Measurements from ENCODE around the gene DNAAF5. TPM values are rescaled to one million over a fixed set of nuclear protein-coding genes. Genes with fewer than 3 reads are reported as not detected.
A peak's percentile ranks its signal among the peaks of the same experiment; 100 is the strongest.

Gene DNAAF5
- total RNA-seq, result 15.8 TPM
- long read RNA-seq, transcript DNAAF5-201 (13 exons, 3,410 nt), result major isoform, 43 of 68 reads
- long read RNA-seq, partial matches to known transcripts, result 5 of 68 reads
- long read RNA-seq, other reads (novel, unspliced or antisense), result 18 of 68 reads

DNA sequence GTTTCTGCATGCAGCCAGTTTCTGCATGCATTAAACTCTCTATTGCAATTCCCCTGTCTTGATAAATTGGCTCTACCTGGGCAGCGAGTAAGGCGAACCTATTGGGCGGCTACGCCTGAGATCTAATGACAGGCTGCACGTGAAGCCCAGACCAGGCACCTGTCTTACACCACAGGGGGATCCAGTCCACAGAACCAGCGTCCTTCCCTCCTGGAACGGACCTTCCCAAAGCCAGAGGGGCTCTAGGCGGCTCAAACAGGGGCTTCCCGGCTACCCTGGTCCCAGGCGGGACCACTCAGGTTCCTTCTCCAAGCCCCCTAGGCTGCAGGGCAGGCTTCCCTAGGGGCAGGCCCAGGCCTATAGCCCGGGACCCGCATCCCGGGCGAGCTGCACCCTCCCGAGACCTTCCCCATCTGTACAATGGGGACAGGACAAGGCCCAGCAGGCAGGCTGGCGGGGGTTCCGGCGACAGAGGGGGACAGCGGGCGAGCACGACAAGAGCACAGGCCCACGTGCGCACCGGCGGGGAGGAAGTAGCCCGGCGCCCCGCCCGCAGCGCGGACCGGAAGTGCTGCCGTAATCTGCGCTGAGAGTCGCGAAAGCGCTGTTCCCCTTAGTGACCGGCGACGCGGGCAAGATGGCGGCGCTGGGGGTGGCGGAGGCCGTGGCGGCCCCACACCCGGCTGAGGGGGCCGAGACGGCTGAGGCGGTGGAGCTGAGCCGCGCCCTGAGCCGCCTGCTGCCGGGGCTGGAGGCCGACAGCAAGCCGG, at the start of gene DNAAF5:
Gene DNAAF5, plus strand, starts transcription at position 616 of the 770 bp plus-strand sequence. Its CDS starts 22 bp downstream, at position 638.
- TF ChIP-seq, protein P1, sequence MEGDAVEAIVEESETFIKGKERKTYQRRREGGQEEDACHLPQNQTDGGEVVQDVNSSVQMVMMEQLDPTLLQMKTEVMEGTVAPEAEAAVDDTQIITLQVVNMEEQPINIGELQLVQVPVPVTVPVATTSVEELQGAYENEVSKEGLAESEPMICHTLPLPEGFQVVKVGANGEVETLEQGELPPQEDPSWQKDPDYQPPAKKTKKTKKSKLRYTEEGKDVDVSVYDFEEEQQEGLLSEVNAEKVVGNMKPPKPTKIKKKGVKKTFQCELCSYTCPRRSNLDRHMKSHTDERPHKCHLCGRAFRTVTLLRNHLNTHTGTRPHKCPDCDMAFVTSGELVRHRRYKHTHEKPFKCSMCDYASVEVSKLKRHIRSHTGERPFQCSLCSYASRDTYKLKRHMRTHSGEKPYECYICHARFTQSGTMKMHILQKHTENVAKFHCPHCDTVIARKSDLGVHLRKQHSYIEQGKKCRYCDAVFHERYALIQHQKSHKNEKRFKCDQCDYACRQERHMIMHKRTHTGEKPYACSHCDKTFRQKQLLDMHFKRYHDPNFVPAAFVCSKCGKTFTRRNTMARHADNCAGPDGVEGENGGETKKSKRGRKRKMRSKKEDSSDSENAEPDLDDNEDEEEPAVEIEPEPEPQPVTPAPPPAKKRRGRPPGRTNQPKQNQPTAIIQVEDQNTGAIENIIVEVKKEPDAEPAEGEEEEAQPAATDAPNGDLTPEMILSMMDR (IDR thresholded peaks at IDR 0.05), result no peak
- peak within 1 kb of the TSS; percentile 68 for H3K4me3 ChIP-seq
- peak; percentile 96 for ATAC-seq
- DNase-seq, result peak; percentile 94
- H3K27me3 ChIP-seq, result no peaks in the 10 kb centered on the region
- H3K36me3 ChIP-seq, result peaks cover 11% of the 10 kb centered on the region
- peaks cover 12% of the 10 kb centered on the region for H3K4me1 ChIP-seq
- intact Hi-C loops (cut with DNase I), result no loop called here
- no peaks in the 10 kb centered on the region for H3K9me3 ChIP-seq
- peak within 1 kb of the TSS; percentile 85 for H3K27ac ChIP-seq

- intact Hi-C loops (cut with DNase I), result no loop called here
- no peak for ATAC-seq
- Histone ChIP-seq H3K4me3 (no peak overlapping the region), H3K4me1 (no peaks in the 10 kb centered on the region), H3K36me3 (no peaks in the 10 kb centered on the region), H3K27ac (no peak overlapping the region), H3K9me3 (no peaks in the 10 kb centered on the region), H3K27me3 (no peaks in the 10 kb centered on the region)
- peak; percentile 47 for DNase-seq
- TF ChIP-seq, protein P1 (IDR thresholded peaks at IDR 0.05), result no peak
Observed at GRCh38 chr7:676972-677385, 49.5 kb upstream of the DNAAF5 start.

DNA sequence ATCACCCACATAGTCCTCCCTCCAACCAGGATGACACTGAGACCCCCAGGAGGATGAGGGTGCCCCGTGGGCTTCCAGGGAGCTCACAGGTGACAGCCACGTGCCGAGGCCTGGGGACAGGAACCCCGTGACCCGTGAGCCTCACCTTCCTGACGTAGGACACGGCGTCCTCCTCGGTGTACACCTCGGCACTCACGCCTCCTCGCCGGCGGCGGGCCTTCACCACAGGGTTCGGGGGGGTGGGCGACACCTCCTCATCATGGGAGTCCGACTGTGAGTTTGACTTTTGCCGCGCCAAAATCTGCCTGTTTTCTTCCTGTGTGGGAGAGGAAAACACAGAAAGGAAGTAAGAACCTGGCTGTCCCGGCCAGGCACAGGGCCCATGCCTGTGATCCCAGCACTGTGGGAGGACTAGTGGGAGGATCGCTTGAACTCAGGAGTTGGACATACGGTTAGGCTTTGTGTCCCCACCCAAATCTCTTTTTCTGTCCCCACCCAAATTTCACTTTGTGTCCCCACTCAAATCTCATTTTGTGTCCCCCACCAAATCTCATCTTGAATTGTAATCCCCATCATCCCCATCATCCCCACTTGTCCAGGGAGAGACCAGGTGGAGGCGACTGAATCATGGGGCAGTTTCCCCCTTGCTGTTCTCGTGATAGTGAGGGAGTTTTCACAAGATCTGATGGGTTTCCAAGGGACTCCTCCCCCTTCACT, 45.9 kb upstream of the DNAAF5 start:
- ATAC-seq (no peak), DNase-seq (peak; percentile 60)
- Histone ChIP-seq H3K27me3 (no peaks in the 10 kb centered on the region), H3K9me3 (no peaks in the 10 kb centered on the region), H3K4me3 (no peak overlapping the region), H3K27ac (no peak overlapping the region), H3K36me3 (no peaks in the 10 kb centered on the region), H3K4me1 (no peaks in the 10 kb centered on the region)
- TF ChIP-seq, protein P1 (IDR thresholded peaks at IDR 0.05), result no peak
- intact Hi-C loops (cut with DNase I), result no loop called here

DNA sequence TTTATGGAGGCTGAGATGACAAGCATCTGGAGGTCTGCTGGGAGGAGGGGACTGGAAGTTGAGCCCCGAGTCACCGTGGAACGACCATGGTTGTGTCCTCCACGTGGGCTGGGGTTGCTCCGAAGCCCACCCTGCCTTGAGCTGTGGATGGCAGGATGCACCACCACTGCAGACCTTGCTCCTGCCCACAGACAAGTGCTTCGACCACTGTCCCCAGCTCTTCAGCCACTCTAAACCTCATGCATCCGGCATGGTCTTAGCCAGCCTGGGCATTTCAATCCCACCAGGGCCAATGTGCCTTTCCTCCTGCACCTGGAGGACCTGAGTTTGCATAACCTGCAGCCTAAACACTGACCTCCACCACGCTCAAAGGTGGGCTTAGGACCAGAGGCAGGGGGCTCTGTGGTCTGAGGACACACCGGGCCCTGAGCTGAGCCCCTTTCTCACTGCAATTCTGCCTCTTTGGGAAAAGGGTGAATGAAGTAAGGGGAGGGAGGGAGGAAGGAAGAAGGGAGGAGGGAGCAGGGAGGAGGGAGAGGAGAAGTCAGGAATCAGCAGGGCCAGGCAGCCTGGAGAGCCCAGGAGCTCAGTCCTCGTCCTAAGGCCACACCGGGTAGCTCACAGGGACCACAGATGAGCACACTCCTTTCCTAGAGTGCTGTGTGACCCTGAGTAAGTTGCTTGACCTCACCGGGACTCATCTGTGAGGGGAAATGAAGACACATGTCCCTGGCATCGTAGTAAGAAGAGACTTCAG, 44.8 kb upstream of the DNAAF5 start:
- H3K36me3 ChIP-seq, result no peaks in the 10 kb centered on the region
- peaks cover 5% of the 10 kb centered on the region for H3K9me3 ChIP-seq
- ATAC-seq, result no peak
- H3K4me3 ChIP-seq, result no peak overlapping the region
- no peaks in the 10 kb centered on the region for H3K4me1 ChIP-seq
- TF ChIP-seq, protein P1 (IDR thresholded peaks at IDR 0.05), result no peak
- no peak overlapping the region for H3K27ac ChIP-seq
- intact Hi-C loops (cut with DNase I), result no loop called here
- DNase-seq, result peak; percentile 11
- H3K27me3 ChIP-seq, result no peaks in the 10 kb centered on the region

DNA sequence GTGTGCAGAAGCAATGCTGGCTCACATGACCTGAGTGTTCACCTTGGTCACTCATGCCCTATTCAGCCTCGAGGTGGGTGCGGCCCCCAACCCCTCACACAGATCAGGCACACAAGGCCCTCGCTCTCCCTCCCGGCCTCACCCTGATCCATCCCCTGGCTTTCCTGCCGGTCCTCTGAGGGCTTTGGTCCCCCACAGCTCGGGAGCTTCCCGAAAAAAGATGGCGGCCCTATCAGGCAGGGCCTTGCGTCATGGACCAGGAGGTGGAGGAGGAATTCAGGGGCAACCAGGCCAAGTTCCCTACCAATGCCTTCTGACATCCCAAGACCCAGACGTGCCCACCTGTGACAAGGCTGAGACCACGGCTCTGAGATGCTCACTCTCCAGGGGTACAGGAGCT, 43.7 kb upstream of the DNAAF5 start:
- intact Hi-C loops (cut with DNase I), result no loop called here
- H3K36me3 ChIP-seq, result no peaks in the 10 kb centered on the region
- DNase-seq (peak; percentile 40), ATAC-seq (no peak)
- peaks cover 9% of the 10 kb centered on the region for H3K9me3 ChIP-seq
- no peak overlapping the region for H3K4me3 ChIP-seq
- no peaks in the 10 kb centered on the region for H3K4me1 ChIP-seq
- TF ChIP-seq, protein P1 (IDR thresholded peaks at IDR 0.05), result no peak
- no peak overlapping the region for H3K27ac ChIP-seq
- no peaks in the 10 kb centered on the region for H3K27me3 ChIP-seq

Data from upper lobe of right lung (tissue), 1 donor.